HG02943 (cell line): ENCODE measurements around the gene CT47A1.
"Not testable (repeated sequence)": the region's sequence is repeated elsewhere in the genome, so short reads cannot be mapped to it uniquely, and the experiment has no call there.

Source experiments
- ATAC-seq: cut with Tn5 transposase; IDR thresholded peaks from one replicate; pipeline ENCODE4 v1.9.1; 2021; ENCODE audit warnings: mild to moderate bottlenecking, low read depth, moderate library complexity; ENCODE audit not compliant: unreplicated experiment

CT47A1 gene

GRCh38 chrX:120985660-120986059 lies at the start of gene CT47A1:
CT47A1 (minus strand) TSS chrX:120985760; CDS start chrX:120985529, 231 bp downstream.
- not testable (repeated sequence) for ATAC-seq

GRCh38 chrX:121032531-121032930 lies 47.0 kb upstream of the CT47A1 start:
- no peak for ATAC-seq

GRCh38 chrX:121030083-121030482 lies 44.5 kb upstream of the CT47A1 start:
- ATAC-seq, result no peak

GRCh38 chrX:121028419-121028818 lies 42.9 kb upstream of the CT47A1 start:
- ATAC-seq, result no peak

GRCh38 chrX:121014826-121015225 lies 29.3 kb upstream of the CT47A1 start:
- ATAC-seq, result no peak

GRCh38 chrX:121013897-121014455 lies 28.4 kb upstream of the CT47A1 start:
- ATAC-seq, result no peak

GRCh38 chrX:121011254-121011653 lies 25.7 kb upstream of the CT47A1 start:
- ATAC-seq, result no peak

GRCh38 chrX:121010218-121010617 lies 24.7 kb upstream of the CT47A1 start:
- no peak for ATAC-seq

GRCh38 chrX:121009764-121010163 lies 24.2 kb upstream of the CT47A1 start:
- ATAC-seq, result no peak

- ATAC-seq, result no peak
These were observed 23.4 kb upstream of the CT47A1 start for GRCh38 chrX:121008920-121009319.

GRCh38 chrX:121000589-121000988 lies 15.0 kb upstream of the CT47A1 start:
- no peak for ATAC-seq

- ATAC-seq, result no peak
These were observed 13.9 kb upstream of the CT47A1 start for GRCh38 chrX:120999413-120999812.

GRCh38 chrX:120956500-120956899 lies 29.1 kb downstream of the CT47A1 start, which contains the start of gene CT47A7:
CT47A7 (minus strand) TSS chrX:120956600; CDS start chrX:120956345, 255 bp downstream.
- ATAC-seq, result not testable (repeated sequence)
